ENCODE measurements around the gene RHEX.
"Not testable (repeated sequence)": the region's sequence is repeated elsewhere in the genome, so short reads cannot be mapped to it uniquely, and the experiment has no call there.

The RHEX gene

DNA sequence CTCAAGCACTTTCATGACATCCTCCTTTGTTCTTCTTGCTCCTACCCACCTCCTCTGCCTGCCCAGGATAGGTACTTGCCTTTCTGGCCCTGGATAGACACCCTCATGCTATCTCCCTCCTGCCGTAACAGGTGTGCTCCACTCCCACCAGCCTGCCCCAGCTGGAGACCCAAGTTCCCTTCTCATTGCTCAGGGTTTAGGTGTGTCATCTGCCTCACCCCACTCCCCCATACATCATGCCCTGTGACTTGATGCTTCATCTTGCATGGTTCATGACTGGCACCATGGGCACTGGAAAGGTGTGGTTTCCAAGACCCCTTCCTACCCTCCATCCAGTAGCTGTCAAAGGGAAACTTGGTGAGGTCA lies 5.9 kb downstream of the RHEX start:
- DNase-seq (ENCODE audit: low read depth, low spot score), result no peak

DNA sequence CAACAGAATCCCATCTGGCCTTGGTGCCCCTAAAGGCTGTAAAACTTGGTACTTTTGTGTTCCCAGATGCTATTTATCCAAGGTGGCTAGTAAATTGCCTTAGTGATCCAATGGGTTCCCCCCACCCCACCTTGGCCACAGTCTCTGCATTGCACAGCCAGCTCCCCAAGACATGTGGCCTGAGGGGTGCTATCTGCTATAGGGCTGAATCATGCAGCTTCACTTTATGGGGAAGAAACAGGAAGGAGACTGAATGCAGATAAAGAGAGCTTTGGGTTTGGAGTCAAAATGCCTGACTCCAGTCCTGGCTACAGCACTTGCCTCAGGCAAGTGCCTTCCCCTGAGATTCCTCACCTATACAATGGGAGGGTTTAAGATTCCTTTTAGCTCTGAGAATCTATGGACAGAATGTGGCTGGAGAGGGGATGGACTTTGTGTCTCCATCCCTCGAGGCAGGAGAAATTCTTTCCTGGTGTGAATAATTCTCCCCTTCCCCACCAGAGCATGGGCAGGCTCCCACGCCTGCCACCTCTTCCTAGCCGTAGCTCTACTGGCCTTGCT lies 6.5 kb downstream of the RHEX start:
- peak; percentile 89 for DNase-seq (ENCODE audit: low read depth, low spot score)

DNA sequence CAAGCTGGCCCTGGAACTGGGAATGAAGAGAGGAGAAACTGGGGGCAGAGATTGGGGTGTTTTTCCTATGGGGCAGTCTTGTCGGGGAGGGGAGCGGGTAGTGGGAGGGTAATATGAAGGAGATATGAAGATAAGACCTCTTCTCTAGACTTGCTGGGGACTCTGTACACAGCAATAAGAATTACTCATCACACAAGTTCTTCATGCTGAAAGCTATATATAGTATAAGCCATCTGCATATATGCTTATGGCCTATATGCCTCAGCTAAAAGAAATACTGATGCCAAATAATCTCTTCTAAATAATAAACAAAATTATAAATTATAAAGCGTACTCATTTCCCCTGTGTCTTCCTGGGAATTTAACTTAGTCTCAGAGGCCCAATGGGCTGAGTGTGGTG lies 7.9 kb downstream of the RHEX start:
- no peak for DNase-seq (ENCODE audit: low read depth, low spot score)

DNA sequence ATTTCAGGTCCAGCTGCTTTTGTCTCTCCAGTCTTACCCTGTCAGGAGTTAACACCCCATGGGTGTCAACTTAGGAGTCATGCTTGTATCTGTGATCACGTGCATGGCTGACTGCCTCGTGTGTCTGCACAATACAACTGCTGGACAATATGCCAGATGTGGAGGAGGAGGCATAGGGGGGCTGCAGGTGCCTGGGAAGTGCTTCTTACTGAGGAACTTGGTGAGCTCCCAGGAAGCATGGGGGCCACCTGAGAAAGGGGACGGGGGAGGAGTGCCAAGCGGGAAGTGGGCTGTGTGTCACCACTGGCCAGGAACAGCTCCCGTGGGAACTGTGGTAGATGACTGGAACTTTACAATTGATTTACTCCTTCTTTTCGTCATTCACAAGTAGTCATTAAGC lies 9.5 kb downstream of the RHEX start:
- DNase-seq (ENCODE audit: low read depth, low spot score), result no peak

DNA sequence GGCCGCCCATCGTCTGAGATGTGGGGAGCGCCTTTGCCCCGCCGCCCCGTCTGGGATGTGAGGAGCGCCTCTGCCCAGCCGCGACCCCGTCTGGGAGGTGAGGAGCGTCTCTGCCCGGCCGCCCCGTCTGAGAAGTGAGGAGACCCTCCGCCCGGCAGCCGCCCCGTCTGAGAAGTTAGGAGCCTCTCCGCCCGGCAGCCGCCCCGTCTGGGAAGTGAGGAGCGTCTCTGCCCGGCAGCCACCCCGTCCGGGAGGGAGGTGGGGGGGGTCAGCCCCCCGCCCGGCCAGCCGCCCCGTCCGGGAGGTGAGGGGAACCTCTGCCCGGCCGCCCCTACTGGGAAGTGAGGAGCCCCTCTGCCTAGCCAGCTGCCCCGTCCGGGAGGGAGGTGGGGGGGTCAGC lies 11.0 kb downstream of the RHEX start:
- not testable (repeated sequence) for DNase-seq (ENCODE audit: low read depth, low spot score)

DNA sequence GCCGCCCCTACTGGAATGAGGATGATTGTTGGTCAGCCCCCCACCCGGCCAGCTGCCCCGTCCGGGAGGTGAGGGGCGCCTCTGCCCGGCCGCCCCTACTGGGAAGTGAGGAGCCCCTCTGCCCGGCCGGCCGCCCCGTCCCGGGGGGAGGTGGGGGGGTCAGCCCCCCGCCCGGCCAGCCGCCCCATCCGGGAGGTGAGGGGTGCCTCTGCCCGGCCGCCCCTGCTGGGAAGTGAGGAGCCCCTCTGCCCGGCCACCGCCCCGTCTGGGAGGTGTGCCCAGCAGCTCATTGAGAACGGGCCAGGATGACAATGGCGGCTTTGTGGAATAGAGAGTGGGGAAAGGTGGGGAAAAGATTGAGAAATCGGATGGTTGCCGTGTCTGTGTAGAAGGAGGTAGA lies 11.5 kb downstream of the RHEX start:
- not testable (repeated sequence) for DNase-seq (ENCODE audit: low read depth, low spot score)

DNA sequence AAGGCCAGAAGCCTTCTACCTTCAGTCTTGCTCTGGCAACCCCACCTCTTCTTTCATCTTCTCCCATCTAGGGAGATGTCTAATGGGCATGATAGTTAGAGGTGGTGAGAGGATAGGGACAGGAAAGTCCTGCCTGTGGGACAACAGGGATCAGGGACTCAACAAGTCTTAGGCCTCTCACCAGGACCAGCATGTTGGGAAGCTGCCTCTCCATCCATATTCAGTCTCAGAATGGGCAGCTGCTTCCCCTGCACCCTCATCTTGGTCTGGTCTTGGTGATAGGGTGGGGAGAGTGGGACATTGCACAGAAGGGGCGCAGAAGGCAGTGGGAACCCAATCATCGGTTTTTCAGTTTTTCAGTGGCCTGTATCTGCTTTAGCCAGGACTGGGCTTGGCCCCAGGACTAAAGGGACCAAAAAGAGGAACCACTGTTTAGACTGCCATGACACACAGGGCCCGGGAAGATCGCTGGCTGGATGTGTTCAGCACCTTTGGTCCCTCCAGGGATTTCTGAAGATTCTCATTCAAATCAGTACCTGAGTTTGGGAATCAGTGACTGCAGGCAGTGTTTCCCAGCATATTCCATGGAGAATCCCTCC lies 12.7 kb downstream of the RHEX start:
- no peak for DNase-seq (ENCODE audit: low read depth, low spot score)

DNA sequence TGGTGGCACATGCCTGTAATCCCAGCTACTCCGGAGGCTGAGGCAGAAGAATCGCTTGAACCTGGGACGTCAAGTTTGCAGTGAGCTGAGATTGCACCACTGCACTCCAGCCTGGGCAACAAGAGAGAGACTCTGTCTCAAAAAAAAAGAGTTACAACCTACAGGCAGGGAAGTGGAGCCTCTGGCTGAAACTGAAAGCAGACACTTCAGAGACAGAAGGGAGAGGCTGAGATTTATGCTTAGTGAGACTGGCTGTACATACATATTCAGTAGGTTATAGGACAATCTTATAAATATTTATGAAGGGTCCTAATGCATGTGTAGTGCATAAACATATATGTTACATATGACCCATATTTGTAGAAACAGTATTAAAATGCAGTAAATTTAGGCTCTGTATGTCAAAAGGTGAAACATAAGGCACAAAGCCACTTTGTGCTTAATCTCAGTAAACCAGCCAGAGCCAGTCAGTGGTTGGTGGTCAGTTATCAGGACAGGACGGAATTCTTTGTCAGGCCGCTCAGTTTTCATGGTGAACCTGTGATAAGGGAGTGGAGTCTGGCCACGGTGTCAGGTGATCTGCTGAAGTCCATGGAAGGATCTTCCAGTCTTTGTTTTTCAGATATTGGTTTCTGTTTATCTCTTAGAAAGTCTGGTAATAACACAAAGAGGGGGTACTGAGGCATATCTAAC lies 13.7 kb downstream of the RHEX start:
- no peak for DNase-seq (ENCODE audit: low read depth, low spot score)

DNA sequence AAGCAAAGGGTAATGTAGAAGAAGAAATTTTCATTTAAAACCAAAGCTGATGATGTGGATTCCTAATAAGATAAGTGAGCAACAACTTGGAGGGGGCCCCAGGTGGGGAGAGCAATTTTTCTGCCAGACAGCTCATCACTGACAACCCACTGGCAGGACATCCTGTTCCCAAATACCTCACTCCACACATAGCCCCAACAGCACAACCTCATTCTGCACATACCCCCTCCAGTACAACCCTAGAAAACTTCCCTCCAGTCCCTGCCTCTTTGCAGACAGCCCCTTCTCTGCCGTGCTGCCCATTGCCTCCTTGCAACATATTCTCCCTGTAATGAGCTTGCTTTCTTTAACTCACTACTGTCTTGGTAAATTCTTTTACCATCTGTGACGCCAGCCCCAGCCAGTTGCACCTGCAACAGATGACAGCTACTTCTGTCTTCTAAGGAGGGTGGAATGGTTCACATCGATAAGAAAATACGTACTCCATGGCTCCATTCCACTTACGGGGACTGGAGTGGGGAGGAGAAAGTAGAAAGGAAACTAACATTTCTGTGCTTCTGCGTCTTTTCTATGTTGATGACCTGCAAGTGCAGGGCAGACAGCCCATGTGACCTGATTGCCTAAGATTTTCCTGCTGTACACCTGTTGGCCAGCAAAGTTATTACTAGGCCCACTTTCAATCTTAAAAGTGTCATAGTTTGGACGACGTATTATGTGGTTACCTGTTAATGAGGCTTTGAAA lies 14.7 kb downstream of the RHEX start:
- DNase-seq (ENCODE audit: low read depth, low spot score), result no peak

DNA sequence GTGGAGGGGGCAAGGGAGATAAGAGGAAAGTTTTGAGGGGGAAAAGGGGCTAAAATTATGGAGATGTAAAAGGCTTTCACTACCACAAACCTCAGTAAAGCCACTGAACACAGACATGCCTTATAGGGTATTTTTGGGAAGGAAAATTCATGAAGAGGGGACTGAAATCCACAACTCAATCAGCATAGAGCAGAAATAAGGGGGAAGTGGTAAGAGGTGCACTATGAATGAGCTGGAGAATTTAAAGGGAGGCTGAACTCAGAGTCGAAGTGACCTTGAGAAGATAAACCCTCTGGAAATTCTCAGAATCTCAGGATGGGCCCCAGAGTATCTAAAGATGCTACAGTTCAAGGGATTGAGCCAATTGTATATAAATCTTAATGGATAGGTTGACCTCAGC lies 15.3 kb downstream of the RHEX start:
- no peak for DNase-seq (ENCODE audit: low read depth, low spot score)

DNA sequence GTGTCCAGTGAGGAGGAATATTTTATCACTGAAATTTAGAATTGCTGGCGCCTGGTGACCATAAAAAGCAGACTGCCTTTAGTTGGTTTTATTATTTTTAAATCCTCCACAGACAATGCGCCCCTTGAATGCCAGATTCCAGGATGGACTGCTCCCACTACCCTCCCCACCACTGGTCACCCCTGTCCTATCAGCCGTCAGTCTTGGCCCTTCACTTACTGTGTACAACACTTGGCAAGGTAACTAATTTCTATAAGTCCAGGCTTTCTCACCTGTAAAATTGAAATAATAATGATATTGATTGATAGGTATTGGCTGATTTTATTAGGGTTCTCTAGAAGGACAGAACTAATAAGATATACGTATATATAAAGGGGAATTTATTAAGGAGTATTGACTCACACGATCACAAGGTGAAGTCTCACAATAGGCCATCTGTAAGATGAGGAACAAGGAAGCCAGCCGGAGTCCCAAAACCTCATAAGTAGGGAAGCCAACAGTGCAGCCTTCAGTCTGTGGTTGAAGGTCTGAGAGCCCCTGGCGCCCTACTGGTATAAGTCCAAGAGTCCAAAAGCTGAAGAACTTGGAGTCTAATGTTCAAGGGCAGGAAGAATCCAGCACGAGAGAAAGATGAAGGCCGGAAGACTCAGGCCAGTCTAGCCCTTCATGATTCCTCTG lies 17.8 kb downstream of the RHEX start:
- DNase-seq (ENCODE audit: low read depth, low spot score), result no peak

DNA sequence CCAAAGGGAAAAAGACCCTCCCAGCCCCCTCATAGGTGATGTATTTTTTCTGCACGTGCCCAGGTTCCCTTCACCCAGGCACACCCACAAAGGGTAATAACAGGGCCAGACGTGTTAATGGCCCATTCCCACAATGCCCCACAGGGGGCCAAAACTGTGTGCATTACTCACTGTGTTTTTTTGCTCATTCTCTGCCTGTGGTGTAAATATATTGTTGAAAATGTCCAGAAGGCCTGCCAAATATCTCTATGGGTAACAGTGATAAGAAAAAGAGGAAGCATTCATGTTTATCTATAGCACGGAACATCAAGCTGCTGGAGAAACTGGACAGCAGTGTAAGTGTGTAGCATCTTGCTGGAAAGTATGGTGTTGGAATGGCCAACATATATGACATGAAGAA lies 21.9 kb downstream of the RHEX start:
- DNase-seq (ENCODE audit: low read depth, low spot score), result no peak

DNA sequence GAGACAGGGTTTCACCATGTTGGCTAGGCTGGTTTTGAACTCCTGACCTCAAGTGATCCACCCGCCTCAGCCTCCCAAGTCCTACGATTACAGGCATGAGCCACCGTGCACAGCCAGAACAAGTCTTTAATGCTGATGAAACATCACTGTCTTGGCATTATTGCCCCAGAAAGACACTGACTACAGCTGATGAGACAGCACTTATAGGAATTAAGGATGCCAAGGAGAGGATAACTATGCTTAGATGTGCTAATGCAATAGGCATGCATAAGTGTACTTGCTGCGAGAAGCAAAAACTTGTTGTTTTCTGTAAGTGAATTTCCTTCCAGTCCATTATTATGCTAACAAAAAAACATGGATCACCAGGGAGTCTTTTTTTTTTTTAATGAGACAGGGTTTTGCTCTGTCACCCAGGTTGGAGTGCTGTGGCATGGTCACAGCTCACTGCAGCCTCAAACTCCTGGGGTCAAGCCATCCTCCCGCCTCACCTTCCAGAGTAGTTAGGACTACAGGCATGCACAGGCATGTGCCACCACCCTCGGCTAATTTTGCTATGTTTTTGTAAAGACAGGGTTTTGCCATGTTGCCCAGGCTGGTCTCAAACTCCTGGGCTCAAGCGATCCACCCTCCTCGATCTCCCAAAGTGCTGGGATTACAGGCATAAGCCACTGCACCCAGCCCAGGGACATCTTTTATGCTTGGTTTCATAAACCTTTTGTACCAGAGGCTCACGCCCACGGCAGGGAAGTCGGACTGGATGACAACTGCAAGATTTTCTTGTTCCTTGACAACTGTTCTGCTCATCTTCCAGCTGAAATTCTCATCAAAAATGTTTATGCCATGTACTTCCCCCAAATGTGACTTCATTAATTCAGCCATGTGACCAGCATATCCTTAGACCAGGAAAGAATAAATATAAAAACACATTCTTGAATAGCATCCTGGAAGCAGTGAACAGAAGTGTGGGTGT lies 23.1 kb downstream of the RHEX start:
- no peak for DNase-seq (ENCODE audit: low read depth, low spot score)

DNA sequence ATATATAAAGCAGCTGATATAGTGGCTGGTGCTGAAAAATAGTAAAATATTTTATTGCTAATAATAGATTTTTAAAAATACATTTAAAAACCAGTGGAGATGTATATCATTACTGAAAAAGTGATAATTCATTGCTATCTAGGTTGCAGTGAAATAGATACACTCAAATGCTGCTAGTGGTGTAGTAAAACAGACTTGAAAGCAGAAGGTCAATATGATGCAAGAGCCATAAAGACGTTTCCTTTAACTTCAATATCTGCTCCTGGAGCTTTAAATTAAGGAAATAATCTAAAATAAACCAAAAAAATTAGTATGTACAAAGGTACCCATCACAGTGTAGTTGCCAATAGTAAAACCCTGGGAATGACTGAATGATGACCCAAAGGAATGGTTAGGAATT lies 26.2 kb downstream of the RHEX start:
- DNase-seq (ENCODE audit: low read depth, low spot score), result no peak

DNA sequence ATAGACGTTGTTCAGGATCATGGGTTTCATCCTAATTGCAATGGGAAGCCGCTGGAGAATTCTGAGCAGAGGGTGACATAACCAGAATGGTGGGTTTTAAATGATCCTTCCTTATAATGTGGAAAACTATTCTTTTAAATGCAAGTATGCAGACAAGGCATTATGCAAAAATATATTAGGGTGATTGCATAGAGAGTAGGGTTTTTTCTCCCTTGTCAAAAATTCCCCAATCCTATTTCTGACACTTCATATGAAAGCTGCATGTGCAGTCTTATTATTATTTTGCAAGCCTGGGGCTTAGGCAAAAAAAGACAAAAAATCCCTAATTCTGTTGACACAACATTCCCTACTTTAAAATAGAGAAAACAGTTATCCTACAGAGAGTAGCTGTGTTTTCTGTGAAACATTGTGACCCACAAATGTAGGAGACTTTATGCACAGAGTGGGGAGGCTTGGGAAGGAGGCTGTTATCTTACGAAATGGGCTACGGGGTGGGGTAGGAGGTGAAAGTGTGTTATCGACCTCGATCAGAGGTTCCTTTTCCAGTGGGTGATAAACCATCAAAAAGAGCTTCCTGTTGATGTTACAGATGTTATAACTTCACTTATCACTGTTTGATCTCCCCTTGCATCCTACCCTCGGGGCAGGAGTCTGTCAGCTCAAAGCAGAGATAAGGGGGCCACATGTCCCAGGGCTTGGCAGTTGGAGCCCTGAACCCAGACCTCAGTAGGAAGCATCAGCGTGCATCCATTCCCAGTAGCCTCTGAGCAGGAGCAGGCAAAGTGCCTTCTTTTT lies 27.2 kb downstream of the RHEX start:
- DNase-seq (ENCODE audit: low read depth, low spot score), result peak; percentile 23

DNA sequence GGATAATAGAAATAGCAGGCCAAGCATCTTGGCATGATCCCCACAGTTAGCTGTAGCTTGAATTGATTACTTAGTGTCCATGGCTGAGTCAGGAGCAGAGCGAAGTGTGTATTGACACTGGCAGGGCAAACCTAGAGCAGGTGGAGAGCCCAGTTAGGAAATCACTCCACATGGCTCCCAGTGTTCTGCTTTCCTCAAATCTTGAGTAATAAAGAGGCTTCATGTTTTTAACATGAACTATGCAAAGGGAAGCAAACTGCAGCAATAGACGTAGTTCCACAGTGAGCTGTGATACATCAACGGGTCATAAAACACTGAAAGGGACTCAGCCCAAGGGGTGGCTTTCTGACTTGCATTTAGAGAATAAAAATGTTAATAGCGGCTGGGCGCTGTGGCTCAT lies 28.9 kb downstream of the RHEX start:
- no peak for DNase-seq (ENCODE audit: low read depth, low spot score)

DNA sequence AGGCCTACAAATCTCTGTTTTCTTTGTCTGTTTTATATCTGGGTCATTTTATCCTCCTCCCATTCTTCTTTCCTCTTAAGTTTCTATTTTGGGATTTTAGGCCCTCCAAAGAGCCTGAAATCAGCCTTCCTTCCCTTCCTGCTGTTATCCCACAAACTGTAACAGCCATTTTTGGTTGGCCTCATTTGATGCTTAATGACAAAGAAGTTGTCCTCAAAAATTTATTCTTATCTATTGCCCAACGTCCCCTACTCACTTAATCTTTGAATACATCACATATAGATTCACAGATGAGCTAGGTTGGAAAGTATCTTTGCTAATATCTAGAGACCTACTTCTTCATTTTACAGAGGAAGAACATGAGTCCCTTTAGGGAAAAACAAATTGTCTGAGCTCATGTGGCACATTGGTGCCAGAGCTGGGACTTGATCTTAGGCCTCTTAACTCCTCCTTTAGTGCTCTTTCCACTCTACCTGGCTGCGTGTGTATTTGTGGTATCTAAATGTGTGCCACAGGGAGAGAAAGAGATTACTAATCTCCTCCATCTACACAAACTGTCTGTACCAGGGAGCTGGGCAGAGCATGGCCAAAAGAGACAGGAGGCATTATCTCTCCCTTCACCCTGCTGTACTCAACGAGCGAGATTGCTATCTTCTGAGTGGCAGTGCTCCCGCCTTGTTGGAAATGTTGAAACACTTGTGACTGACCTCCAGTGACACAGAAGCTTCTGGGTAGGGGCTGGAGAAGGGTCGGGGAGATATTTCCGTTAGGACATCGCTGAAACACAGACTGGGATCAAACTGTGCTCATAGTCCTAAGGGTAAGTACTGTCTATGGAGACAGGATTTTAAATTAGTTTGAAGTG lies 30.1 kb downstream of the RHEX start:
- no peak for DNase-seq (ENCODE audit: low read depth, low spot score)

DNA sequence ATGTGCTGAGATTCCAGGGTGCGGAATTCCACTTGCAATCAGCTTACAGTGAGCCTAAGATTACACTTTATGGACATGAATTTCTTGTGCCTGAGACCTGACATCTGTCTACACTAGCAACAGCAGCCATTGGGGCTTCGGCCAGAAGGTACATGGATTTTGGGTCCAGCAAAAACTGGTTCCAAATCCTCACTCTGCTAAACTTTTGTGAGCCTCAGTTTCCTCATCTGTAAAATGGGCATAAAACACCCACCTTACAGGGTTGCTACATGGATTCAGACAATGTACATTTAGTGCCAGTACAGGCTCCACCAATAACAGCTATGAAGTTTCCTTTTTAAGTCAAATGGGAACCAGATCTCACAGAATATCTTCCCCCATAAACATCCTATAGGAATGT lies 30.8 kb downstream of the RHEX start:
- DNase-seq (ENCODE audit: low read depth, low spot score), result no peak

DNA sequence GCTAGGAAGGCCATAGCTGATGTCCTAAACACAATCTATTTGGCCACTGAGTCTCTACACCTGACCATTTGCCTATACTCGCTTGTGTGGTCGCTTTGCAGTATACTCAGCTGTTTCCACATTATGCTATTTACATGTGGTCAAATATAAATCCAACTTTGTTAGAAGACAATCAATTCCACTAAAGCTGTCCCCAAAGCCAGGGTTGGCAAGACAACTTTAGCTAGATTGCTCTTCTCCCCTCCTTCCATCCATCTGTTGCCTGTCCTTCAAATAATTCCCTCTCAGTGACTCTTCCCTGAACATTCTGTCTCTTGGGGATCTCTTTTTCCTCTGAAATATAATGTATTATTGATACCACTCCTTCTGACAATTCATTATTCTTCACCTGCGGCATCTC lies 34.1 kb downstream of the RHEX start:
- no peak for DNase-seq (ENCODE audit: low read depth, low spot score)
